Measurements from ENCODE around the gene ACAD10.

DNA sequence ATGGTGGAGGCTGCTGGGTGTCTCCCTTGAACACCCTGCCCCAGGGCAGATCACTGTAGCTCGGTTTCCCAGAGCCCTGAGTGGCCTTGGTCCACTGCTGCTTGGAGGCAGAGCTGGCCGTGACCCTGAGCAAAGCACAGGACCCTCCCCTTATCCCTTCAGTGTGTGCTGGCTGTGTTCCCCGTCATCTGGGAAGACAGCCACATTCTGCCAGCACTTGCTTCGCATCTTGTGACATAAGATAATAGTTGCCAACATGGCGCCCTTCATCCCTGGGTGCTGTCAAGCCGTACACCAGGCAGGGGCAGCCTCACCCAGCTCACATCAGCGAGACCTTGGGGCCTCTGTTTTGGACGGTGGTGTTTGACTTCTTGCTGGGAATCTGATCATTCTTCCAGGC, 68.8 kb downstream of the ACAD10 start:
- TF ChIP-seq GATA3 (IDR thresholded peaks at IDR 0.05; ENCODE audit: low read depth, low read length) = no peak
- TF ChIP-seq GATA2 (IDR thresholded peaks at IDR 0.05; ENCODE audit: low read depth, low read length) = no peak
